ENCODE measurements around the gene ANKRD49. TPM values are rescaled to one million over a fixed set of nuclear protein-coding genes. Genes with fewer than 3 reads are reported as not detected.

ANKRD49 gene
- total RNA-seq: 10.4 and 17.0 TPM in 2 replicates

GRCh38 chr11:94493281-94494125, at the start of gene ANKRD49, which contains the start of gene MRE11:
TSS of gene ANKRD49 (plus strand) at chr11:94493984. CDS start at chr11:94496694, 2,710 bp downstream.
TSS of gene MRE11 (minus strand) at chr11:94493844. CDS start at chr11:94492801, 1,043 bp downstream.

GRCh38 chr11:94511932-94512781, 18.4 kb downstream of the ANKRD49 start, which contains the start of gene C11orf97:
TSS of gene C11orf97 (plus strand) at chr11:94512461. CDS start at chr11:94512529, 68 bp downstream.

GRCh38 chr11:94543695-94544645, 50.2 kb downstream of the ANKRD49 start, which contains the start of gene FUT4:
TSS of gene FUT4 (plus strand) at chr11:94543921. CDS start at chr11:94544134, 213 bp downstream.

Other genes with a start within 250 kb of the ANKRD49 start
- gene IZUMO1R, start 189.4 kb upstream of the ANKRD49 start, total RNA-seq: not detected in 2 replicates
- gene GPR83, start 92.6 kb upstream of the ANKRD49 start, total RNA-seq: not detected in 2 replicates
- 13.6 and 20.2 TPM in 2 replicates for gene MRE11, start 140 bp upstream of the ANKRD49 start, total RNA-seq
- not detected in 2 replicates for gene C11orf97, start 18.5 kb downstream of the ANKRD49 start, total RNA-seq
- gene FUT4, start 49.9 kb downstream of the ANKRD49 start, total RNA-seq: 3.9 and 4.1 TPM in 2 replicates
- gene PIWIL4, start 73.4 kb downstream of the ANKRD49 start, total RNA-seq: 0.32 and 0.76 TPM in 2 replicates